Dedifferentiated amniotic fluid mesenchymal stem cell (primary cell): Measurements from ENCODE around the gene TMEM121B.

Source experiments
- DNase-seq: peaks from one replicate; pipeline ENCODE4 v3.0.0-alpha.2; 2016; ENCODE audit errors: extremely low spot score

Gene TMEM121B

GRCh38 chr22:17110791-17111550 is 10.2 kb downstream of the TMEM121B start:
- no peak for DNase-seq

- no peak for DNase-seq
Measured at GRCh38 chr22:17109976-17110375, 11.2 kb downstream of the TMEM121B start.

- no peak for DNase-seq
Measured at GRCh38 chr22:17109113-17109865, 11.9 kb downstream of the TMEM121B start.

GRCh38 chr22:17108256-17109112 is 12.7 kb downstream of the TMEM121B start:
- DNase-seq: no peak

GRCh38 chr22:17107547-17107810 is 13.7 kb downstream of the TMEM121B start:
- DNase-seq: no peak

GRCh38 chr22:17106785-17107546 is 14.2 kb downstream of the TMEM121B start:
- no peak for DNase-seq

GRCh38 chr22:17106161-17106784 is 14.9 kb downstream of the TMEM121B start:
- DNase-seq: no peak

GRCh38 chr22:17105143-17106129 is 15.7 kb downstream of the TMEM121B start:
- DNase-seq: no peak

GRCh38 chr22:17104336-17104935 is 16.7 kb downstream of the TMEM121B start:
- no peak for DNase-seq

GRCh38 chr22:17103351-17103750 is 17.8 kb downstream of the TMEM121B start:
- no peak for DNase-seq

- no peak for DNase-seq
Measured at GRCh38 chr22:17102297-17102667, 18.9 kb downstream of the TMEM121B start.

- DNase-seq: no peak
Measured at GRCh38 chr22:17101475-17102296, 19.5 kb downstream of the TMEM121B start.

GRCh38 chr22:17100621-17101020 is 20.5 kb downstream of the TMEM121B start:
- DNase-seq: no peak

GRCh38 chr22:17098379-17098819 is 22.8 kb downstream of the TMEM121B start:
- DNase-seq: no peak

- DNase-seq: no peak
Measured at GRCh38 chr22:17097701-17098100, 23.5 kb downstream of the TMEM121B start.

GRCh38 chr22:17097062-17097461 is 24.1 kb downstream of the TMEM121B start:
- DNase-seq: no peak

GRCh38 chr22:17096071-17096470 is 25.1 kb downstream of the TMEM121B start:
- no peak for DNase-seq

- DNase-seq: no peak
Measured at GRCh38 chr22:17095538-17095937, 25.6 kb downstream of the TMEM121B start.

- DNase-seq: no peak
Measured at GRCh38 chr22:17093081-17093480, 28.1 kb downstream of the TMEM121B start.
